GM12878 (cell line): ENCODE data around the gene BFSP1.

Source experiments
- ASH2L ChIP-seq: fragments of 300-600, 200-600 bp; sonication (generic); IDR thresholded peaks from 2 replicates; pipeline ENCODE4 v1.6.1; 2017; ENCODE audit warnings: low read depth, mild to moderate bottlenecking, borderline replicate concordance
- BCL11A ChIP-seq: IDR thresholded peaks from 2 replicates; pipeline ENCODE4 v1.6.1; 2011; ENCODE audit warnings: low read depth, low read length
- MTA3 ChIP-seq: IDR thresholded peaks from 2 replicates; pipeline ENCODE4 v1.6.1; 2012; ENCODE audit warnings: low read length, inconsistent platforms, borderline replicate concordance
- TF ChIP-seq, protein P1 (sequence below), 3 experiments: IDR thresholded peaks in 2 of 3; conservative IDR thresholded peaks in 1 of 3; 2 replicates each; pipeline ENCODE4 v1.5.1; 2011; ENCODE audit warnings: low read depth in 3 of 3, low read length in 3 of 3, mild to moderate bottlenecking in 3 of 3, control low read depth in 2 of 3, moderate library complexity in 2 of 3, inconsistent platforms in 1 of 3, mixed read lengths in 1 of 3; ENCODE audit not compliant: control insufficient read depth in 2 of 3, insufficient read depth in 1 of 3; ENCODE audit errors: extremely low read depth in 1 of 3

GRCh38 chr20:17525132-17525531, 6.0 kb downstream of the BFSP1 start:
- TF ChIP-seq, protein P1, sequence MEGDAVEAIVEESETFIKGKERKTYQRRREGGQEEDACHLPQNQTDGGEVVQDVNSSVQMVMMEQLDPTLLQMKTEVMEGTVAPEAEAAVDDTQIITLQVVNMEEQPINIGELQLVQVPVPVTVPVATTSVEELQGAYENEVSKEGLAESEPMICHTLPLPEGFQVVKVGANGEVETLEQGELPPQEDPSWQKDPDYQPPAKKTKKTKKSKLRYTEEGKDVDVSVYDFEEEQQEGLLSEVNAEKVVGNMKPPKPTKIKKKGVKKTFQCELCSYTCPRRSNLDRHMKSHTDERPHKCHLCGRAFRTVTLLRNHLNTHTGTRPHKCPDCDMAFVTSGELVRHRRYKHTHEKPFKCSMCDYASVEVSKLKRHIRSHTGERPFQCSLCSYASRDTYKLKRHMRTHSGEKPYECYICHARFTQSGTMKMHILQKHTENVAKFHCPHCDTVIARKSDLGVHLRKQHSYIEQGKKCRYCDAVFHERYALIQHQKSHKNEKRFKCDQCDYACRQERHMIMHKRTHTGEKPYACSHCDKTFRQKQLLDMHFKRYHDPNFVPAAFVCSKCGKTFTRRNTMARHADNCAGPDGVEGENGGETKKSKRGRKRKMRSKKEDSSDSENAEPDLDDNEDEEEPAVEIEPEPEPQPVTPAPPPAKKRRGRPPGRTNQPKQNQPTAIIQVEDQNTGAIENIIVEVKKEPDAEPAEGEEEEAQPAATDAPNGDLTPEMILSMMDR (IDR thresholded peaks at IDR 0.05 in 2 of 3, conservative IDR thresholded peaks at IDR 0.05 in 1 of 3; ENCODE audit: control insufficient read depth in 2 of 3, extremely low read depth in 1 of 3, insufficient read depth in 1 of 3, low read depth in 3 of 3, low read length in 3 of 3): no peak
- TF ChIP-seq ASH2L (no peak), MTA3 (no peak), BCL11A (no peak)
